H7 (cell line): ENCODE results near the gene ALDH1B1. TPM values are rescaled to one million over a fixed set of nuclear protein-coding genes. Genes with fewer than 3 reads are reported as not detected.

Experiments used
- DNase-seq: peaks from one replicate; pipeline ENCODE4 v3.0.0; 2012
- H3K27me3 ChIP-seq: 2 replicates; pipeline ENCODE4 v1.6.0; 2011; ENCODE audit warnings: mild to moderate bottlenecking, low read length; ENCODE audit not compliant: control insufficient read depth, insufficient read depth
- H3K36me3 ChIP-seq: replicated peaks from 2 replicates; pipeline ENCODE4 v1.5.1; 2011; ENCODE audit warnings: low read length; ENCODE audit not compliant: control insufficient read depth, insufficient read depth
- H3K4me3 ChIP-seq: 2 replicates; pipeline ENCODE4 v1.5.1; 2011; ENCODE audit warnings: low read depth, mild to moderate bottlenecking, control low read depth, low read length, moderate library complexity; ENCODE audit not compliant: insufficient read depth
- total RNA-seq: library from RNA; depleted of rRNA; stranded (reverse); fragments of >200 nt; shearing (Covaris generic); gene quantifications from 2 replicates; pipeline ENCODE4 v1.2.3, GENCODE V29; 2014; rRNA removed

Gene ALDH1B1
- total RNA-seq, result 35.8 and 37.3 TPM in 2 replicates

- peak; percentile 98 for DNase-seq
- H3K4me3 ChIP-seq, result peak within 1 kb of the TSS; percentile 95
- peaks cover 13% of the 10 kb centered on the region for H3K27me3 ChIP-seq
- H3K36me3 ChIP-seq, result peaks cover 19% of the 10 kb centered on the region
Measured at GRCh38 chr9:38392235-38393127, at the start of gene ALDH1B1. TSS of gene ALDH1B1 (plus strand) at chr9:38392702. CDS start at chr9:38395749, 3,047 bp downstream.

GRCh38 chr9:38343037-38343436 lies 49.5 kb upstream of the ALDH1B1 start:
- Histone ChIP-seq H3K4me3 (no peak overlapping the region), H3K27me3 (peaks cover 2% of the 10 kb centered on the region; the same call in 1 of the 2 replicates), H3K36me3 (no peaks in the 10 kb centered on the region)
- DNase-seq, result no peak

DNA sequence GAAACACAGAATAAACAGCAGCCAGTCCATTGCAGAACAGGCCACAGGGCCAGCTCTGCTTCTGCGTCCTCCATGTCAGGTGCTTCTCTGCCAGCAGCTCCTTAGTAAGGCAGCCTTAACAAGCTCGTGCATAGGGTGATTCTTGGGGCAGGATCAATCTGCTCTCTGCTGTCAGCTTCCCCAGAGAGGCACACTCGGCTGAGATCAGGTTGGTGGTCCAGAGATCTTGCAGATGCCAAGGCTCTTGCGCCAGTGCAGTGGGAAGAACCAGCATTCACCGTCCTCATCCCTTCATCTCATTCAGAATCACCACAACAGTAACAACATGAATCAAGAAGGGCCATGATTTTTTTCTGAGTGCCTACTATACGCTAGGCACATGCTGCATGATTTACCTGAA lies 49.0 kb upstream of the ALDH1B1 start:
- no peak for DNase-seq
- Histone ChIP-seq H3K36me3 (no peaks in the 10 kb centered on the region), H3K4me3 (no peak overlapping the region), H3K27me3 (peaks cover 2% of the 10 kb centered on the region; the same call in 1 of the 2 replicates)

DNA sequence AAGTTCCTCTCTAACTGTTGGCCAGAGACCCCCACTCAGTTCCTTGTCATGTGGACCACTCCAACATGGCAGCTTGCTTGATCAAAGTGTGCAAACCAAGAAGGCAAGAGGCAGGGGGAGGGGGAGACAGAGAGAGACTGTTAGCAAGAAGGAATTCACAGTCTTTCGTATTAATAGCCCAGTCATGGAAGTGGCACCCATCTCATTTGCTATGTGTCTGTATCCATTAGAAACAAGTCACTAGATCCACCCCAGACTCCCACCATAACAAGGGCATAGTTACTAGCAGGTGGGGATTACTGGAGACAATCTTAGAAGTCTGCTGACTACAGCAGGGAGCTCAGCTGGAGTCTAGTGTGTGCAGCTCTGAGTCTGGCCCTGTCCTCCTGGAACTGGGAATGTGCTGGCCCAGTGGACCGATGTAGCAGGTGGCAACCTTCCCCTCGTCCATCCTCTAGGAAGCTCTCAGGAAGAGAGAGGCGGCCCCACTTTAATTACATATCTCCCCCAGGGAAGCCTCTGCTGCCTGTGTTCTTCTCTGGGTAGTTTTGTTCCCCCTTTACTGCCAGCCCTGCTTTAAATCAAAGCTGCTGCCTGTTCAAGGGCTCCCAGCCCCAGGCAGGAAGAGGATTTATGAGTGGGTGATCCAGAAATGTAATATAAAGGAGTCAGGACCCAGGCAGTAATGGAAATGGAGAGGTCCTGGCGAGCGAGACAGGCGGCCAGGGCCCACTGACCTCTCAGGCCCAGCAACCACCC lies 47.8 kb upstream of the ALDH1B1 start:
- no peak overlapping the region for H3K4me3 ChIP-seq
- no peak for DNase-seq

DNA sequence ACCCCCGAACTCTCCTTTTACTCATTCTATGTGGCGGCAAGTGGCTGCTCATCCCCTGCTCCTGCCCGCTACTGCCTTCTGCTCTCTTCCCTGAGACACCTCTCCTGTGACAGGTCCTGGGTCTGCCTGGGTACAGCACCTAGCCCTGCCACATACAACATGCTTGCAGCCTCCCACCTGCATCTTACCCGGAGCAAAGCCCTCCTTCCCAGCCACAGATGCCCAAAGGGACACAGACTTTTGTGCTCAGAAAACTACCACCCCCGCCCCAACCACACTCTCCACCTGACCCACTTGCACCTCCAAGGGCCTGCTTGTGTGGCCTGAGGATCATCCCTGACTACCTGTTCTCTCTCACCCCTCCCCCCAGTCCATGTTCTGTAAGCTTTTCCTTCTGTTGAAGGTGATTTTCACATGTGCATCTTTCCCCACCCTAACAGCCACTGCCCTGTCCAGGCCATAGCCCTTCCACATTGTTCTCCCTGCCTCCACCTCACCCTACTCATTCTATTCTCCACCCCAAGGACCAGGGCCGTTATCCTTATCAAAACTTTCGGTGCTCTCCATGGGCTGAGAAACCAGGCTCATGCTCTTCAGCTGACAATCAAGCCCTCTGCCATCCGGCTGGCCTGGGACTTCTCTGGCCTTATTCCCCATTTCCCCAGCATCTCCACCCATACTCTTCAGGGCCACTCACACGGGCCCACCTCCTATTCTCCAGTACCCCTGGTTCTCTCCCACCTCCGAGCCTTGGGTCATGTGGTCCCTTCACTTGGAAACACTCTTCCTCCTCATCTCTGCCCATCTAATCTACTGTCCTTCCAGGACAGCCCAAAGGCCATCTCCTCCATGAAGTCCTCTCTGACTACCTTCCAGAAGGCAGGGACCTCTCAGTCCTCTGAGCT lies 46.4 kb upstream of the ALDH1B1 start:
- no peak overlapping the region for H3K4me3 ChIP-seq
- peaks cover 2% of the 10 kb centered on the region; the same call in 1 of the 2 replicates for H3K27me3 ChIP-seq
- no peaks in the 10 kb centered on the region for H3K36me3 ChIP-seq
- DNase-seq, result no peak

More for the DNA sequence above, 47.8 kb upstream of the ALDH1B1 start:
- Histone ChIP-seq H3K36me3 (no peaks in the 10 kb centered on the region), H3K27me3 (peaks cover 2% of the 10 kb centered on the region; the same call in 1 of the 2 replicates)

DNA sequence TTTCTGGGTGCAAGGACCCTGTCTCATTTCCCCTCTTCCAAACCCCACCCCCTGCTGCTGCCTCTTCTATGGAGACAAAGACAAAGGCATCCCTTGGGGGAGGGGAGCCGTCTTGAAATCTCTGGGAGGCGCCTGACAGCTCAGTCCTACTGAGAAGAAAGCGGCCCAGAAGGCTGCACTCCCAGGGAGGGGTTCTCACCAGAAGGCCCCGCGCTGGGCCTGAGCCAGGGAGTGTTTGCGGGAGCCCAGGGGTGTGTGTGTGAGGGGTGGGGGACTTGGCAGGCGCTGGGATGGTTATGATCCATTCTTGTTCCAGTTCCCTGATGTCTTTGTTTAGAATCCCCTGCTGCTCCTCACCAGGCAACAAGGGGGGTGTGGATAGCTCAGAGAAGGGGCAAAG lies 45.7 kb upstream of the ALDH1B1 start:
- H3K36me3 ChIP-seq, result no peaks in the 10 kb centered on the region
- H3K4me3 ChIP-seq, result no peak overlapping the region
- peak; percentile 63 for DNase-seq
- H3K27me3 ChIP-seq, result peaks cover 2% of the 10 kb centered on the region; the same call in 1 of the 2 replicates

DNA sequence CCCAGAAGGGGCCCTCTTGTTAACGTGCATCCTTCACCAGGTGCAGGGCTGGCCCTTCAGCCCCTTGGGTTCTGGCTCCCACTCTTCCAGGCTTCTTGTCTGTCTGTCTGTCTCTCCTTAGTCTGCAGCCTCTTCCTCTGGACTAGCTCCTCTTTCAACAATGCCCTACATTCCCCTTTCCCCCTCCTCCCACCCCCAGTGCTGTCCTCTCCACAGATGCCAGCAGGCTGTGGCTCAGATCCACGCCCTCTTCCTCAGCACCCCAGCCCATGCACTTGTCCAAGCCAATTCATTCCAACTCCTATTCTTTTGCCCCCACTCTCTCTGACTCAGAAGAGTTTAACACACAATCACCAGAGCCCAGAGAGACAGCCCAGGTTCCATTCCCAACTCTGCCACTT lies 45.2 kb upstream of the ALDH1B1 start:
- no peak for DNase-seq
- H3K27me3 ChIP-seq, result peaks cover 2% of the 10 kb centered on the region; the same call in 1 of the 2 replicates
- H3K4me3 ChIP-seq, result no peak overlapping the region
- H3K36me3 ChIP-seq, result no peaks in the 10 kb centered on the region

DNA sequence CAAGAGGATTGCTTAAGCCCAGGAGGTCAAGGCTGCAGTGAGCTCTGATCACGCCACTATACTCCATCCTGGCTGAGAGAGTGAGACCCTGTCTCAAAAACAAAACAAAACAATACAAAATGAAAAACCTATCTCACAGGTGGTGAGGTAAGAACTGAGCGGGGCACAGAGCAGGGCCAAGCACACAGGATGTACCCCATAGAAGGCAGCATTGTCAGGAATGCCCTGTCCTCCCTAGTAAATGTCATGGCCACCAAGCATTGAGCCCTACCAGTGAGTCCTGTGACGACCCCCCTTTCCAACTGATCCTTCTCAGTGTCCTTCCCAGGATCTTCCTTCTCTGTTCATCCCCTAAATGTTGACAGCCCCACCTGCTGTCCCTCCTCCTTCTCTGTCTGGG lies 44.6 kb upstream of the ALDH1B1 start:
- peaks cover 2% of the 10 kb centered on the region; the same call in 1 of the 2 replicates for H3K27me3 ChIP-seq
- H3K4me3 ChIP-seq, result no peak overlapping the region
- no peaks in the 10 kb centered on the region for H3K36me3 ChIP-seq
- no peak for DNase-seq

GRCh38 chr9:38350529-38350928 lies 42.0 kb upstream of the ALDH1B1 start:
- Histone ChIP-seq H3K36me3 (no peaks in the 10 kb centered on the region), H3K4me3 (no peak overlapping the region), H3K27me3 (peaks cover 2% of the 10 kb centered on the region; the same call in 1 of the 2 replicates)
- DNase-seq, result no peak

GRCh38 chr9:38352530-38353328 lies 39.8 kb upstream of the ALDH1B1 start:
- Histone ChIP-seq H3K36me3 (no peaks in the 10 kb centered on the region), H3K27me3 (no peaks in the 10 kb centered on the region; the same call in 1 of the 2 replicates), H3K4me3 (no peak overlapping the region)
- DNase-seq, result peak; percentile 61

DNA sequence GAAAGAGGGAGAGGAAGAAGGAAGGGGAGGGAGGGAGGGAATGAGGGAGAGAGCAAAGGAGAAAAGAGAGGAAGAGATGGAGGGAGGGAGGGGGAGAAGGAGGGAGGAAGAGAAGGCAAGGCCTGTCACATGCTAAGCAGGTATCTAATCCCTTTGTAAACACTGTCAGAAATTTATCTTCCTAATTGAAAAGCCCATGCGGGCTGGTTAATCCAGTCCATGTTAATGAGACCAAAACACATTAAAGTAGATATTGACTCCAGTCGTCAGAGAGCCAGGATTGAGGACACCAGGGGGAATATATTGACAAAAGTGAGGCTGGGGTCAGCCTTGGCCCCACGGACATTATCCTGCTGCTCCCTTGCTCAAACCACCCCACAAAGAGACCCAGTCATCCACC lies 37.4 kb upstream of the ALDH1B1 start:
- Histone ChIP-seq H3K4me3 (no peak overlapping the region), H3K27me3 (peaks cover 1% of the 10 kb centered on the region; the same call in 1 of the 2 replicates), H3K36me3 (no peaks in the 10 kb centered on the region)
- no peak for DNase-seq

DNA sequence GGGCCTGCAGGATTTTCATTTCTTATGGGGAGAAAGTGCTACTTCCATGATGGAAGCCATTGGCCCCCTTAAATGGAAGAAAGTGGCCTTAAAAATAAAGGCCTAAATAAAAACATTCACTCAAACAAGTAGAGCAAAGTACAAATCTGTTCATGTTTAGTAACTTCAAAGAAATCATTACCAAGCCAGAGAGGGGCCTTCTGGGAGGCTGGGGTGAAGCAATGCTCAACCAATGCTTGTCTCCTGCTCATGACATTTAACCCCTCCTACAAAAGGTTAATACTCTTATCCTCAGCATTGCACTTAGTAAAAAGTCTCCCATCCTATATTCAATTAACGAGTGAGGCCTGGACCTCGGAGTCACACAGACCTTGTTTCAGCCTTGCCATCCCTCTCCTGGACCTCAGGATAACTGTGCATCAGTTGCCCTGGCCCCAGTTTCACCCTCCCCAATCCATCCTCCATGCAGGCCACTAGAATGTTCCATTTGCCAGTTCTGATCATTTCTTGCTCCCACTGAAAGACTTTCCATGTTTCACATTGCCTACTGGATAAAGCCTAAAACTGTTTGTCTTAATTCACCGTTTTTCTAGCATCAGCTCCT lies 36.9 kb upstream of the ALDH1B1 start:
- H3K4me3 ChIP-seq, result no peak overlapping the region
- DNase-seq, result no peak
- H3K27me3 ChIP-seq, result peaks cover 1% of the 10 kb centered on the region; the same call in 1 of the 2 replicates
- H3K36me3 ChIP-seq, result no peaks in the 10 kb centered on the region

DNA sequence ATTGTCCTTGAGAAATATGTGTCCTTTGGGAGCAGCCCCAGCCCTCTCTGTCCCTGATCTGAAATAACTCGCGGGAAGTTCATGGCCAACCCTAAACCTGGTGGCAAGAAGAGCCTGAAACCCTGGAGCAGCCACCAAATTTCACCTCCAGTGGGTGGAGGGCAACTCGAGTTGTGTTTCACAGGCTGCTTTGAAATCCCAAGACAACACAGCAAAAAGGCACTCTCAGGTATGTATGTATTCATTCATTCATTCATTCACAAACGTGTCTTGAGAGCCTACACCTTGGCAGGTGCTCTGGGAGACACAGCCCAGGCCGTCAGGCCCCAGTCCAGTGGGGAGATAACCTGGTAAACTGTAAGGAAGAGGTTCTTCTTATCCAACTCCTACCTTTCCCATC lies 35.7 kb upstream of the ALDH1B1 start:
- Histone ChIP-seq H3K27me3 (peaks cover 1% of the 10 kb centered on the region; the same call in 1 of the 2 replicates), H3K36me3 (no peaks in the 10 kb centered on the region), H3K4me3 (no peak overlapping the region)
- no peak for DNase-seq
